ENCODE results near the gene CDC42BPG.

GRCh38 chr11:64854157-64854533 is 9.7 kb upstream of the CDC42BPG start:
- TF ChIP-seq CTCF (IDR thresholded peaks at IDR 0.05; ENCODE audit: low read depth, low read length) = no peak
- TF ChIP-seq EZH2phosphoT487 (IDR thresholded peaks at IDR 0.05; ENCODE audit: low read depth) = no peak

Data from OCI-LY3 (cell line).